Endothelial cell of umbilical vein (primary cell): Measurements from ENCODE around the gene POU6F2. TPM values are rescaled to one million over a fixed set of nuclear protein-coding genes. Genes with fewer than 3 reads are reported as not detected.

Experiments
- BruUV-seq: library from RNA; stranded (reverse); fragments of 400-500 nt; replicated peaks from 2 replicates; lab custom pipeline; 2021; lab: Mats Ljungman, UMichigan
- CTCF ChIA-PET: fragments of 300-600, 350-600 bp; sonication (Branson Sonifier 250); formaldehyde crosslinking; loops from one replicate; lab custom pipeline; 2021; ENCODE audit warnings: antibody characterized with exemption, inconsistent platforms; lab: Charles Lee
- POLR2A ChIA-PET: fragments of 300-600, 350-600 bp; sonication (Branson Sonifier 250); formaldehyde crosslinking; loops from one replicate; lab custom pipeline; 2021; ENCODE audit warnings: antibody characterized with exemption, inconsistent platforms; lab: Charles Lee
- DNase-seq: peaks from one replicate; pipeline ENCODE4 v3.0.0-alpha.2; 2011; ENCODE audit warnings: low read depth, low spot score
- FAIRE-seq: peaks from 2 replicates; lab custom pipeline; 2011; peaks lifted over from hg19 to GRCh38; lab: Jason Lieb, UNC
- H2AFZ ChIP-seq: 2 replicates; pipeline ENCODE4 v1.6.0; 2012; ENCODE audit warnings: low read depth, low read length, control low read depth, inconsistent platforms
- H3K27ac ChIP-seq: 2 replicates; pipeline ENCODE4 v1.5.1; 2011; ENCODE audit warnings: low read depth, mild to moderate bottlenecking, control low read depth, low read length, moderate library complexity; ENCODE audit not compliant: insufficient read depth
- H3K27me3 ChIP-seq, 2 experiments: 2 replicates each; pipeline versions ENCODE4 v1.6.0 to v1.6.1; 2011; ENCODE audit warnings: low read length in 2 of 2, mixed read lengths in 1 of 2; ENCODE audit not compliant: control insufficient read depth in 2 of 2, insufficient read depth in 2 of 2
- H3K36me3 ChIP-seq, 2 experiments: 2 replicates in 1 of 2; 3 replicates in 1 of 2; pipeline ENCODE4 v1.5.1; 2011; ENCODE audit warnings: low read length in 2 of 2, mild to moderate bottlenecking in 1 of 2, moderate library complexity in 1 of 2; ENCODE audit not compliant: control insufficient read depth in 2 of 2, insufficient read depth in 2 of 2; ENCODE audit errors: extremely low read depth in 1 of 2
- H3K4me1 ChIP-seq: 3 replicates; pipeline ENCODE4 v1.5.1; 2011; ENCODE audit warnings: mild to moderate bottlenecking, low read length; ENCODE audit not compliant: control insufficient read depth, insufficient read depth; ENCODE audit errors: extremely low read depth
- H3K4me2 ChIP-seq: 2 replicates; pipeline ENCODE4 v1.6.1; 2011; ENCODE audit warnings: low read length, control low read depth, mixed read lengths; ENCODE audit not compliant: insufficient read depth
- H3K4me3 ChIP-seq, 3 experiments: fragments of 200-600 bp in 1 of 3; sonication (generic), shearing (Covaris generic) in 1 of 3; replicated peaks in 1 of 3; 2 replicates each; pipeline ENCODE4 v1.5.1; 2011 to 2016; ENCODE audit warnings: control low read depth in 3 of 3, low read length in 3 of 3, mild to moderate bottlenecking in 2 of 3, inconsistent platforms in 1 of 3, low read depth in 1 of 3, moderate library complexity in 1 of 3; ENCODE audit not compliant: insufficient read depth in 1 of 3
- H3K79me2 ChIP-seq: 2 replicates; pipeline ENCODE4 v1.6.0; 2012; ENCODE audit warnings: low read length, inconsistent platforms; ENCODE audit not compliant: control insufficient read depth, insufficient read depth
- H3K9ac ChIP-seq: replicated peaks from 2 replicates; pipeline ENCODE3; 2011; ENCODE audit warnings: low read length, control low read depth; ENCODE audit not compliant: insufficient read depth; ENCODE audit errors: extremely low read depth
- H3K9me1 ChIP-seq: replicated peaks from 3 replicates; pipeline ENCODE4 v1.6.0; 2011; ENCODE audit warnings: mild to moderate bottlenecking, low read length; ENCODE audit not compliant: control insufficient read depth, insufficient read depth; ENCODE audit errors: extremely low read depth
- H3K9me3 ChIP-seq: replicated peaks from 2 replicates; pipeline ENCODE4 v1.5.1; 2012; ENCODE audit warnings: low read length, inconsistent platforms; ENCODE audit not compliant: control insufficient read depth, insufficient read depth
- H4K20me1 ChIP-seq: replicated peaks from 2 replicates; pipeline ENCODE3; 2011; ENCODE audit warnings: mild to moderate bottlenecking, low read length; ENCODE audit not compliant: control insufficient read depth, insufficient read depth; ENCODE audit errors: extremely low read depth
- EZH2 ChIP-seq: IDR thresholded peaks from 2 replicates; pipeline ENCODE4 v1.6.1; 2012; ENCODE audit warnings: borderline replicate concordance, low read depth, mild to moderate bottlenecking, moderate library complexity, low read length, inconsistent platforms; ENCODE audit not compliant: severe bottlenecking
- FOS ChIP-seq: IDR thresholded peaks from 2 replicates; pipeline ENCODE4 v1.6.1; 2011; ENCODE audit warnings: mild to moderate bottlenecking, low read length, moderate library complexity, borderline replicate concordance; ENCODE audit not compliant: insufficient read depth
- GATA2 ChIP-seq: IDR thresholded peaks from 2 replicates; pipeline ENCODE4 v1.7.0; 2011; ENCODE audit warnings: low read depth, mild to moderate bottlenecking, moderate library complexity, mixed read lengths, low read length; ENCODE audit not compliant: insufficient read length, insufficient read depth
- MYC ChIP-seq: IDR thresholded peaks from one replicate; pipeline ENCODE4 v1.6.1; 2011; ENCODE audit warnings: mild to moderate bottlenecking, low read depth, low read length
- POLR2A ChIP-seq: IDR thresholded peaks from 2 replicates; pipeline ENCODE4 v1.6.1; 2012; ENCODE audit warnings: low read depth, mild to moderate bottlenecking, control low read depth, low read length
- dilution Hi-C: fragments of 300-500 bp; cut with MboI; formaldehyde crosslinking; loops from one replicate; pipeline ENCODE4 v1.15.0; 2019; ENCODE audit warnings: low sequenced_read_pairs; ENCODE audit not compliant: extremely low pct_ligation_motif_present
- intact Hi-C: fragments of 100-400 bp; cut with micrococcal nuclease; formaldehyde crosslinking; loops from one replicate; pipeline ENCODE4 v1.10.0; 2022
- polyA plus RNA-seq, 4 experiments: library from polyadenylated mRNA; depleted of rRNA in 3 of 4; stranded (reverse) in 3 of 4; unstranded in 1 of 4; fragments of >200 nt; gene quantifications; 2 replicates each; pipeline versions ENCODE4 v1.2.1 to v1.2.3, GENCODE V29; 2011 to 2012; ENCODE audit warnings: missing spikeins in 1 of 4
- total RNA-seq: library from RNA; stranded (reverse); gene quantifications from 2 replicates; pipeline ENCODE4 v1.2.3, GENCODE V29; 2021
- TF ChIP-seq, protein P1 (sequence below): IDR thresholded peaks from 2 replicates; pipeline ENCODE4 v1.6.1; 2011; ENCODE audit not compliant: insufficient read depth, insufficient read length
- TF ChIP-seq, protein P2 (sequence below), 2 donors: IDR thresholded peaks; 1 replicate in 1 of 2; 2 replicates in 1 of 2; pipeline ENCODE4 v1.5.1; 2011; ENCODE audit warnings: low read length in 2 of 2, mild to moderate bottlenecking in 2 of 2, moderate library complexity in 2 of 2, control low read depth in 1 of 2, inconsistent platforms in 1 of 2, low read depth in 1 of 2; ENCODE audit not compliant: insufficient read depth in 1 of 2; ENCODE audit errors: extremely low read depth in 1 of 2

The POU6F2 gene
- total and polyA plus RNA-seq, 2 donors (not counting 3 experiments of a cell fraction or from before 2014, with no cell fraction given): 0.29 TPM; not detected in 1

DNA sequence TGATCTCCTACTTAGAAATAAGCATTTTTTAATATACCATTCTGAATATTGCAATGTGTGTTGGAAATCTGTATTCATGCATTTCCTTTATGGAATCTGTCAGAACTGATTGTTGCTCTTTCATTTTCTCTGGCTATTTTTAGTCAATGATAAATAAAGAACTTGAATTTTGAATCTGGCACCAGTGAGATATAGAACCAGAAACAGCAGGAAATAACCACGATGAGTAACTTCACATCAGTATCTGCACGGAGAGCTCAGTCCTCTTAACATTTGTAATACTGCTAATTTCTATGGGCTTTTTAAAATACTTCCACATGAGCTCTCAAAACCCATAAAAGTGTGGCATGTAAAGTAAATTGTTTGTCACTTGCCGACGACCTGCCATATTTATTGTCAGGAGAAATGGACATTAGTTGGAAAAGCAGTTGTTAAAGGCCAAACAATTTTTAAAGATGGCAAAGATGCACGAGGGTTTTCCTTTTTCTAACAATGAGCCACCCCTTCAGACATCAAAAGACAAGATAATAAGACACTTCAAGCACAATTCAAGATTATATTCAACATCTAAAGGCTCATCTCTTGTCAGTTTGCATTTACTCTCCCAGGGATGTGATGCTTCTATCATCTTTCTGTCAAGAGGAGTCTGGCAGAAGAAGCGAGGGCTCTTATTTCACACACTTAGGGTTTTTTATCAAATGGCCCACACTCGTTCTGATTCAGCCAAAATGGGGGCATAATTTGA, 118.3 kb downstream of the POU6F2 start:
- H3K9me1 ChIP-seq: no peaks in the 10 kb centered on the region
- no peak overlapping the region for H2AFZ ChIP-seq
- TF ChIP-seq FOS (no peak), POLR2A (no peak), MYC (no peak), GATA2 (no peak), EZH2 (no peak)
- TF ChIP-seq, protein P1, sequence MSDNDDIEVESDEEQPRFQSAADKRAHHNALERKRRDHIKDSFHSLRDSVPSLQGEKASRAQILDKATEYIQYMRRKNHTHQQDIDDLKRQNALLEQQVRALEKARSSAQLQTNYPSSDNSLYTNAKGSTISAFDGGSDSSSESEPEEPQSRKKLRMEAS: no peak
- TF ChIP-seq, protein P2, sequence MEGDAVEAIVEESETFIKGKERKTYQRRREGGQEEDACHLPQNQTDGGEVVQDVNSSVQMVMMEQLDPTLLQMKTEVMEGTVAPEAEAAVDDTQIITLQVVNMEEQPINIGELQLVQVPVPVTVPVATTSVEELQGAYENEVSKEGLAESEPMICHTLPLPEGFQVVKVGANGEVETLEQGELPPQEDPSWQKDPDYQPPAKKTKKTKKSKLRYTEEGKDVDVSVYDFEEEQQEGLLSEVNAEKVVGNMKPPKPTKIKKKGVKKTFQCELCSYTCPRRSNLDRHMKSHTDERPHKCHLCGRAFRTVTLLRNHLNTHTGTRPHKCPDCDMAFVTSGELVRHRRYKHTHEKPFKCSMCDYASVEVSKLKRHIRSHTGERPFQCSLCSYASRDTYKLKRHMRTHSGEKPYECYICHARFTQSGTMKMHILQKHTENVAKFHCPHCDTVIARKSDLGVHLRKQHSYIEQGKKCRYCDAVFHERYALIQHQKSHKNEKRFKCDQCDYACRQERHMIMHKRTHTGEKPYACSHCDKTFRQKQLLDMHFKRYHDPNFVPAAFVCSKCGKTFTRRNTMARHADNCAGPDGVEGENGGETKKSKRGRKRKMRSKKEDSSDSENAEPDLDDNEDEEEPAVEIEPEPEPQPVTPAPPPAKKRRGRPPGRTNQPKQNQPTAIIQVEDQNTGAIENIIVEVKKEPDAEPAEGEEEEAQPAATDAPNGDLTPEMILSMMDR (IDR thresholded peaks at IDR 0.05; ENCODE audit: extremely low read depth in 1 of 2, insufficient read depth in 1 of 2, low read depth in 1 of 2, low read length in 2 of 2): no peak
- no peaks in the 10 kb centered on the region for H3K36me3 ChIP-seq
- no peak overlapping the region for H3K27ac ChIP-seq
- BruUV-seq: no TSS peak
- H3K9ac ChIP-seq: no peak overlapping the region
- ChIA-PET POLR2A (no interaction called here), CTCF (no interaction called here)
- H3K4me2 ChIP-seq: no peak overlapping the region
- H3K9me3 ChIP-seq: no peaks in the 10 kb centered on the region
- H3K4me1 ChIP-seq: no peaks in the 10 kb centered on the region
- DNase-seq: no peak
- intact Hi-C loops: no loop called here
- H3K27me3 ChIP-seq: no peaks in the 10 kb centered on the region
- H4K20me1 ChIP-seq: no peaks in the 10 kb centered on the region
- H3K79me2 ChIP-seq: no peaks in the 10 kb centered on the region
- no peak overlapping the region for H3K4me3 ChIP-seq
- no peak for FAIRE-seq
- dilution Hi-C loops: no loop called here
